GM19023 (cell line): Measurements from ENCODE around the gene ZSWIM4.
"Not testable (repeated sequence)": the region's sequence is repeated elsewhere in the genome, so short reads cannot be mapped to it uniquely, and the experiment has no call there.

ENCODE experiments used
- ATAC-seq: cut with Tn5 transposase; IDR thresholded peaks from one replicate; pipeline ENCODE4 v1.9.1; 2021; ENCODE audit warnings: mild to moderate bottlenecking, moderate library complexity; ENCODE audit not compliant: unreplicated experiment

The ZSWIM4 gene

DNA sequence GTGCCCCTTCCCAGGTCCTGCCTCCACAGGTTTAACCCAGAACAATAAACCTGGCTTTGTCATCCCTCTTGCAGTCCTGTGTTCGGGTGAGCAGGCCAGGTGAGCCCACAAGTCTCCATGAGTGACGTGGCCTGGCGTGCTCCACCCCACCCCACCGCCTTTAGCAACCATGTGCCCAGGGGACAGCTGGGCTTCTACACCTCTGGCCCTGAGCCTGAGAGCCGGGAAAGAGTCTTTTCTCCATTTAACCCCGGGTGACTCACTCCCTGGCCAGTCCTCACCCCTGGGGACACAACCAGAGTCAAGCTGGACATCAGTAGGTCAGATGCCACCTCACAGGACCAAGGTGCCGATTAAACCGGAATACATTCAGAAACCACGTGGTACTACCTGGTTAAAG is 16.8 kb upstream of the ZSWIM4 start:
- no peak for ATAC-seq

DNA sequence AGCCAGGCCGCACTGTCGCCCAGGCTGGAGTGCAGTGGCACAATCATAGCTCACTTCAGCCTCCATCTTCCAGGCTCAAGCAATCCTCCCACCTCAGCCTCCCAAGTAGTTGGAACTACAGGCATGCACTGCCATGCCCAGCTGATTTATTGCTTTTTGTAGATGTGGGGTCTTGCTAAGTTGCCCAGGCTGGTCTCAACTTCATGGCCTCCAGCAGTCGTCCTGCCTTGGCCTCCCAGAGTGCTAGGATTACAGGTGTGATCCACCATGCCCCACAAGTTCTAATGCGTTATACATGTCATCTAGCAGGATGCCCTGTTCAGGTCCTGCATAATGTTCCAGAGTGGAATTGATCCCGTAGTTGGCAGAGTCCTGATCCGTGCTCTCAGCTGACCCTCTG is 16.4 kb upstream of the ZSWIM4 start:
- no peak for ATAC-seq

DNA sequence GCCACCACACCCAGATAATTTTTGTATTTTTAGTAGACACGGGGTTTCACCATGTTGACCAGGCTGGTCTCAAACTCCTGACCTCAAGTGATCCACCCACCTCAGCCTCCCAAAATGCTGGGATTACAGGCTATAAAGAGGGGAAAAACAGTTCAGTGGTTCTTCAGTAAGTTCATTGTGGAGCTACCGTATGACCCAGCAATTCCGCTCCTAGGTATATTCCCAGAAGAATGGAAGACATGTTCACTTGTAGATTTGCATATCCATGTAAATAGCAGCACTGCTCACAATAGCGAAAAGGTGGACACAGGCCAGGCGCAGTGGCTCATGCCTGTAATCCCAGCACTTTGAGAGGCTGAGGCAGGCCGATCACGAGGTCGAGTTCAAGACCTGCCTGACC is 15.4 kb upstream of the ZSWIM4 start:
- not testable (repeated sequence) for ATAC-seq

GRCh38 chr19:13781547-13781946 is 13.7 kb upstream of the ZSWIM4 start:
- ATAC-seq: no peak

- ATAC-seq: no peak
Measured at GRCh38 chr19:13782537-13782936, 12.7 kb upstream of the ZSWIM4 start.

GRCh38 chr19:13783565-13784500 is 11.4 kb upstream of the ZSWIM4 start:
- no peak for ATAC-seq

GRCh38 chr19:13784731-13785452 is 10.4 kb upstream of the ZSWIM4 start:
- ATAC-seq: no peak

DNA sequence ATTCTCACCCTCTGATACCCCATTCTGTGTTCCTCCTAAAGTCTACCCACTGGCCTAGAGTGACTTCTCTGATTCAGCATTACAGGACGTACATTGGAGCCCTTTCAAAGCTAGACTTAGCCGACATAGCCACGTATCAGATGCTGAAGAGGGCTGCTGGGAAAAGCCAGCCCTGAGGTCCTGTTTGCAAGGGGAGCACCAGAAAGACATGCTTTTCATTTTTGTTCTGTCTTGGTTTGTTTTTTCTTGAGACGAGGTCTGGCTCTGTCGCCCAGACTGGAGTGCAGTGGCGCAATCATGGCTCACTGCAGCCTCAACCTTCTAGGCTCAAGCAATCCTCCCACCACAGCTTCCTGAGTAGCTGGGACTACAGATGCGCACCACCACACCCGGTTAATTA is 6.3 kb upstream of the ZSWIM4 start:
- ATAC-seq: no peak

DNA sequence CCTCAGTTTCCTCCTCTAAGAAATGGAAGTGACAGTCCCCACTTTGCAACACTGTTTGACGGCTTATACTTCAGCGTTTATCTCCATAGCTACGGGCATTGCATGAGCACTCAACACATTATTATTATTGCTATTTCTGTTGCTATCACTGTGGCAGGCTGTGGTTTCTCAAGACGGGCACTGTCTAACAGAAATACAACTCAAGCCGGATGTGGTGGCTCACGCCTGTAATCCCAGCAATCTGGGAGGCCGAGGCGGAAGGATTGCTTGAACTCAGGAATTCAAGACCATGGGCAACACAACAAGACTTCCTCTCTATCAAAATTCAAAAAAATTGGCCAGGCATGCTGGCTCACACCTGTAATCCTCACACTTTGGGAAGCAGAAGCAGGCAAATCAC is 4.9 kb upstream of the ZSWIM4 start:
- no peak for ATAC-seq

DNA sequence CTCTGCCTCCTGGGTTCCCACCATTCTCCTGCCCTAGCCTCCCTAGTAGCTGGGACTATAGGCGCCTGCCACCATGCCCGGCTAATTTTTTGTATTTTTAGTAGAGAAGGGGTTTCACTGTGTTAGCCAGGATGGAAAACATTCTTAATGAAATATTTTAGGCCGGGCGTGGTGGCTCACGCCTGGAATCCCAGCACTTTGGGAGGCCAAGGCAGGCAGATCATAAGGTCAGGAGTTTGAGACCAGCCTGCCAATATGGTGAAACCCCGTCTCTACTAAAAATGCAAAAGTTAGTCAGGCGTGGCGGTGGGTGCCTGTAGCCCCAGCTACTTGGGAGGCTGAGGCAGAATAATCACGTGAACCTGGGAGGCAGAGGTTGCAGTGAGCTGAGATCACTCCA is 1.9 kb upstream of the ZSWIM4 start:
- not testable (repeated sequence) for ATAC-seq

GRCh38 chr19:13794398-13794756 is 866 bp upstream of the ZSWIM4 start:
- ATAC-seq: no peak

DNA sequence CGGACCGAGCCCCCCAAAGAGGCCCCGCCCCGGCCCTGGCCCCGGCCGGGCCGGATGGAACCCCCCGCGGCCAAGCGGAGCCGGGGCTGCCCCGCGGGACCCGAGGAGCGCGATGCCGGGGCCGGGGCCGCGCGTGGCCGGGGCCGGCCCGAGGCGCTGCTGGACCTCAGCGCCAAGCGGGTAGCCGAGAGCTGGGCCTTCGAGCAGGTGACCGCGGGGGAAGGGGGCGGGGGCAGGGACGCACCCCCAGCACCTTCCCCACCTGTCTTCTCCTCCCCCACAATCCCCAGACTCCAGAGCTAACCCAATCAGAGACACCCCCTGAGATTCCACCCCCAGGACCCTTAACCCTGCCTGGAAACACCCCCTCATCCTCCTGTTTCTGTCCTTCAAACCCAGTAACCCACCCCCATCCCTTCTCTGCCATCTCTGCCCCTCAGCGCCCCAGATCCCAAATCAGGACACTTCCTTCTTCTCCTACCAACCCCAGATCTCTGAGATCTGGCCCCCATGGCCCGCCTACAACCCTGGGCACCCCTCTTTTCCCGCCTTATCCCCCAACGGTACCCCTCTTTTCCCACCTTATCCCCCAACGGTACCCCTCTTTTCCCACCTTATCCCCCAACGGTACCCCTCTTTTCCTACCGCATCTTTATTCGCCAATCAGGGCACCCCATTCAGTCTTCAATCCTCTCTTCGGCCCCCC is 505 bp downstream of the ZSWIM4 start:
- ATAC-seq: peak; percentile 24

DNA sequence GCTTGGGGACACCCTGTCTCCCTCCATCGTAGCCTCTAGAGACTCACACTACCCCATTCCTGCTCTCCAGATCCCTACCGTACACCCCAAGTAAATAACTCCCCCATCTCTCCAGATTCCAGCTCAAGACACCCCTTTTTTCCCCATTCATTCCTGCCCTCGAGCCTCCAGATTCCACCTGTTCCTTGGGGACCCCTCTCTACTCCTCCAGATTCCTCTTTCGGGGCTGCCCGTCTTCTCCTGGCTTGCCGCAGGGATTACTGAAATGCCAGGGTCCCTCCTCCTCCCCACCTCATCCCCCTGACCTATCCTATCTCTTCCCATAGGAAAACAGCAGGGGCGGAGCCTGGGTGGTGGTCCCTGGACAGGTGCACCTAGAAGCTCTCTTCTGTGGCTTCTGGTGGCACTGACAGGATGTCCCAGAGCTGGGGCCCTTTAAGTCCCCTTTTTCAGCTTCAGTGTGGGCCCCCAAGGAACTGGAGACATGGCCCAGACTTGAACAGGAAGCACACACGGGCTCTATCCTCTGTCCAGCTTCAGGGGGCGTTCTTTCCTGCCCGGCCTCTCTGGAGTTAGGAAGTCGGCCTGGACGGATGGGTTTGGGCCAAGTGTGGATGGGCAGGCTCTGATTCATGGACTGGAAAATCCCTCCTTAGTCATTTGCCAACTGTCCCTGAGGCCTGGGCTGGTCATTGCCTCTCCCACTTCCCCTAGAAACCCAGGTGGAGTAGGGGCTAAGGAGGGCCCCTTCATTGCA is 1.2 kb downstream of the ZSWIM4 start:
- ATAC-seq: no peak

DNA sequence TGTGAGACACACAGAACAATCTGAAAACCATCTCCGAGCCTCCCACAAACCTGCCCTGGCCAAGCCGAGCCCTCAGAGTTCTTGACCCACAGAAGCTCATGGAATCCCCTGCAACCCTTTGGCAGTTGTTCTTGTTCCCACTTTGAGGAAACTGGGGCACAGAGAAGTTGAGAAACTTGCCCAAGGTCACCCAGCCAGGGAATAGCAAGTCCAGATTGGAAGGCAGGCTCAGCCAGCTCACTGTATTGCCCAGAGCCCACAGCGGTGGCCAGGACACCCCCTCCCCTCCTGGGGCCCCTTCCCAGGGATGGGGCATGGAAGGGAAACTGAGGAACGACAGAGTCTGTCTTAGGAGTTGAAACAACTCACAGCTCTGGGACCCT is 1.8 kb downstream of the ZSWIM4 start:
- ATAC-seq: no peak

GRCh38 chr19:13797870-13798269 is 2.6 kb downstream of the ZSWIM4 start:
- no peak for ATAC-seq

DNA sequence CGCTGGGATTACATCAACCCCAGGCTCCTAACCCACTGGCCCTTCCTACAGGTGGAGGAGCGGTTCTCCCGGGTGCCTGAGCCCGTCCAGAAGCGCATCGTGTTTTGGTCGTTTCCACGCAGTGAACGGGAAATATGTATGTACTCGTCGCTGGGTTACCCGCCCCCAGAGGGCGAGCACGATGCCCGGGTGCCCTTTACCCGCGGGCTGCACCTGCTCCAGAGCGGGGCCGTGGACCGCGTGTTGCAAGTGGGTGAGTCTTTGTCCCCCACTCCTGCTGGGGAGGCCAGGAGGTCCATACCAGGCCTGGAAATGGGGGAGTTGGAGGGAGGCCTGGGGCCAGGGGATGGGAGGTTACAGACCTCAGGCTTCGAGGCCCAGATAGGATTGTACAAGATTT is 4.4 kb downstream of the ZSWIM4 start:
- no peak for ATAC-seq

DNA sequence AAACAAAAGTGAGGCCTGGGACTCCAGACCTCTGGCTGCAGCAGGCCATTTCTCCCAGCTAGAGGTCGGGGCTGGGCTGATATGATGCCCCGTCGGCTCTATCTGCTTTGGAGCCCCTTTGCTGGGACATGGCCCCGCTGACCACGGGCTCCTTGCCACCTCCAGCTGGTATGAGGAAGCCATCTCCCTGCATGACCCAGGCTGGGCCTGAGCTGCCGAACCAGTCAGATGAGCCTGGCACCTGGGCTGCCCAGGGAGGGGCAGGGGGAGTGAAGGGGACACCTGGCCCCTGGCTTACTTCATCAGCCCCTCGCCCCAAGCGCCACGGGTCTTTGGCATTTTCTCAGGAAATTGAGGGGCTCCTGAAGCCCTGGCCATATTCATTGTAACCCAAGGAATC is 7.8 kb downstream of the ZSWIM4 start:
- ATAC-seq: no peak

- ATAC-seq: no peak
Measured at GRCh38 chr19:13804830-13805683, 9.8 kb downstream of the ZSWIM4 start.

DNA sequence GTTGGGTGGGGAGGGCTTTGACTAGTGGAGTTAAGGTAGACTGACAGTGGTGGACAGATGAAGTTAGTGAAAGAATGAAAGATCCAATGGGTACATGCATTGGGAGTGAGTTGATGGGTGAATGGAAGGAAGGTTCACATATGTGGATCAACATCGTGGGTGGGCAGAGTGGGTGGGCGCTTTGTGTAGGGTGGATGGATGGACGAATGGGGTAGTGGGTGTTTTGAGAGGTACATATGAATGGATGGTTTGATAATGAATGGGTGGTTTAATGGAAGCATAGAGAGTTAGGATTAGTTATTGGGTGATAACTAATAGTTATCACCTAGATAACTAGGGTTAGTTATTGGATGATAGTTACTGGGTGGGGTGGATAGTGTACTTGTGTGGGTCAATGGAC is 11.5 kb downstream of the ZSWIM4 start:
- no peak for ATAC-seq

GRCh38 chr19:13807421-13808021 is 12.3 kb downstream of the ZSWIM4 start:
- no peak for ATAC-seq
